ENCODE measurements around the gene MAB21L3.

MAB21L3 gene

DNA sequence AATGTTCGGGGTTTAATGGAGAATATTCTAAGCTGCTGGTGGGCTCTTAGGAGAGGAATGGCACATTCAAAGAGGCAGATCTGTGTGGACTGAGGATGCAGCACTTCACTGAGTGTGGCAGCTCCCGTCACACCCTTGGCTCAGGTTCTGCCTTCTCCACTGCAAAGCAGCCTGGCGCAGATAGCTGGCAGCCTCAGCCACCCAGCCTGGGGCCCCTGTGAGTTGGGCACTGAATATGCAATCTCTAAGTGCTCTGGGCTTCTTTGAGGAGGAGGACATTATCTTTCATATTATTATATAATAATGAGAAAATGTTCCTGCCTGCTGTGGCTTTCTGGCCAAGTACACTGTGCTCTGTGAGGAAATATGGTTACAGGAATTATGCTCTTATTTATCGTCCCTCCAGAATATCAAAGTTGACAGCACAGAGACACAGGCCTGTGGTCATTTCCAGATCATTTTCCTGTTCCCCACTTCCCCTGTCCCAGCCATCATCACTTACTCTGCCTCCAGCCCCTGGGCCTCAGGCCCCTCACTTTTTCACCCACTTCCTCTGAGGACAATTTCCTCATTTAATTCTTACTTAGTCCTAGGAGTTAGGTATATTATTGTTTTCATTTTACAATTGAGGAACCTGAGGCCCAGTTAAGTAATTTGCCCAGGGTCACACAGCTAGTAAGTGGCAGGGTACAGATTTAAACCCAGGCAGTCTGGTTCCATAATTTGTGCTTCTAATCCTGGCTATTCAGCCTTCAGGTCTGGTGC lies 53.6 kb downstream of the MAB21L3 start:
- DNase-seq (ENCODE audit: low read depth, low spot score): no peak

DNA sequence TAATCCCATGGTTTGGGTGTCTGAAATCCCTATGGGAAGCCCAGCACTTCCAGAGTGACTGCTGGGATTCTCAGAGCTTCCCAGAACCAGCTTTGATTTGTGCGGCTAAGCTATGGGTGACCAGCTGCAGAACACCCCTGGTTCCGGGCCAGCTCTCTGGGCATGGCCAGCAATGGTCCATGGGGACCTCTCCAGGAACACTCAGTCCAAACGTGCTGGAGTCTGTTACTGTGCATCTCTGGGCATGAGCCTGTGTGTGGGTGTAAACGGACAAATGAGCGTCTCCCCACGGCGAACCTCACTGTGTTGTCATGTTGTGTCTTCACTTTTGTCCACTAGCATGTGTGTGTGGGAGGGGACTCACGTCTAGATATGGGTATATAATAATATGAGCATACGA lies 54.4 kb downstream of the MAB21L3 start:
- DNase-seq (ENCODE audit: low read depth, low spot score): no peak

DNA sequence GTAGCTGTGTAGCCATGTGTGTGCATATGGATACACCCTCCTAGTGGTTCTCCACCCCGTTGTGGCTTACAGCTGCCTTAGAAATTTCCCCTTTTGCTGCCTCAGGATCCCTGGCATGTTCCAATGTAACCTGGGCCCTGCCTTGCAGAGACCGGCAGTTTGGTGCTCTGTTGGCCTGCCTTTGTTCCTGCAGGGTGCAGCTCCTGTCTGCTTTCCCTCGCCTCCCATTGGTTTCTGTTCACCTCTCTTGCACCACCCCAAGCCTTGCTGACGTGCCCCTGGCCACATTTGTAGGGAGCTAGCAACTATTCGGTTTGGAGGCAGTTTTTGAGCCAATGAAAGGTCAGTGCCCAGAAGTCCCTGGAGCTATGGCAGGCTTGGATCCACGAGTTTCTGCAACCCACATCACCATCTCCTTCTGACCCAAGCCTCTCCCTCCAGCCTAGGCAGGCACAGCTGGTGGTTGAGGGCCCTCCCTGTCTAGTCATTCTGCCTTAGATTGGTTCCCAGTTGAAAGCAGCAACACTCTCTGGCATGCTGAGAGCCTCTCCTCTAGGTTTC lies 54.9 kb downstream of the MAB21L3 start:
- no peak for DNase-seq (ENCODE audit: low read depth, low spot score)

GRCh38 chr1:116166655-116167054 lies 55.5 kb downstream of the MAB21L3 start:
- DNase-seq (ENCODE audit: low read depth, low spot score): no peak

GRCh38 chr1:116167625-116168276 lies 56.6 kb downstream of the MAB21L3 start:
- no peak for DNase-seq (ENCODE audit: low read depth, low spot score)

- peak; percentile 61 for DNase-seq (ENCODE audit: low read depth, low spot score)
These were observed 57.3 kb downstream of the MAB21L3 start for GRCh38 chr1:116168277-116169032.

DNA sequence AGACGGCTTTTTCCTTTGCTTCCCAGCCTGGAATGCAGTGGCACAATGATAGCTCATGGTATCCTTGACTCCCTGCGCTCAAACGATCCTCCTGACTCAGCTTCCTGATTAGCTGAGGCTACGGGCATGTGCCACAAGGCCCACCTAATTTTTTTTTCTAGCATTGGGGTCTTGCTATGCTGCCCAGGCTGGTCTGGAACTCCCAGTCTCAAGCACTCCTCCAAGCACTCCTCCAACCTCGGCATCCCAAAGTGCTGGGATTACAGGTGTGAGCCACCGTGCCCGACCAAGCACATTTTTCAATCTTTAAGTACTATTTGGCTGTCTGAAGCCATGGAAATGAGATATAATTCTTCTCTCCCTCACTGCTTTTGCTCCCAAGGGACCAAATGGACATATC lies 58.7 kb downstream of the MAB21L3 start:
- DNase-seq (ENCODE audit: low read depth, low spot score): no peak

- no peak for DNase-seq (ENCODE audit: low read depth, low spot score)
These were observed 59.8 kb downstream of the MAB21L3 start for GRCh38 chr1:116170721-116171589.

DNA sequence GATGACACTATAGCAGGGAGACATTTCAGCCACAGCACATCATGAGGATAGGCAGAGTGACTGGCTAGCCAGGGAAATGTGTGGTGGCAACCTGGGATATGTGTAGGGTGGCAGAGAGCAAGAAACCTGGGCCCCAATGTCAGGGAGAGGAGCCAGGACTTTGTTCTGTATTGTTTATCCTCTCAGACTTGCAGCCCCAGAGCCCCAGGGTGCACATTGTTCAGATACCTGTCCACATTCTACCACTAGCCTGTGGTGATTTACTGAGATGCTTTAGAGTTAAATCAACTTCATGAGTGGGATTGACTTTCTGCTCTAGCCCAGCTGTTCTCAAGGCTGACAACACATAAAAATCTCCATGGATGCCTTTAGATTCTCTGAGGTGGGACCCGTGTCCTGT lies 61.5 kb downstream of the MAB21L3 start:
- DNase-seq (ENCODE audit: low read depth, low spot score): no peak

- no peak for DNase-seq (ENCODE audit: low read depth, low spot score)
These were observed 64.4 kb downstream of the MAB21L3 start for GRCh38 chr1:116175611-116176010.

- no peak for DNase-seq (ENCODE audit: low read depth, low spot score)
These were observed 65.1 kb downstream of the MAB21L3 start for GRCh38 chr1:116176306-116176789.

GRCh38 chr1:116177861-116178260 lies 66.7 kb downstream of the MAB21L3 start:
- DNase-seq (ENCODE audit: low read depth, low spot score): no peak

GRCh38 chr1:116178837-116179236 lies 67.6 kb downstream of the MAB21L3 start:
- no peak for DNase-seq (ENCODE audit: low read depth, low spot score)

DNA sequence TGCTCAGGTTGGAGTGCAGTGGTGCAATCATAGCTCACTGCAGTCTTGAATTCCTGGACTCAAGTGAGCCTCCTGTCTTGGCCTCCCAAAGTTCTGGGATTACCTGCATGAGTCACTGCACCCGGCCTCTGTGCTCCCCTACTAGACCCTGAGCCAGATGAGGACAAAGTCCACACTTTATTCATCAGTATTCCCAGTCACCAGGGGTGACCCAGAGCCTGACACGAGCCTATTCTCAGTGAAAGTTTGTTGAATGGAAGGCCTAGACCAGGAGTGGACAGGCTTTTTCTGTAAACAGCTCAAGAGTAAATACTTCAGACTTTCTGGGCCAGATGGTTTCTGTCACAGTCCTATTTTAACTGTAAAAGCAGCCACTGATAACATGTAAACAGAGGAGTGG lies 68.2 kb downstream of the MAB21L3 start:
- no peak for DNase-seq (ENCODE audit: low read depth, low spot score)

DNA sequence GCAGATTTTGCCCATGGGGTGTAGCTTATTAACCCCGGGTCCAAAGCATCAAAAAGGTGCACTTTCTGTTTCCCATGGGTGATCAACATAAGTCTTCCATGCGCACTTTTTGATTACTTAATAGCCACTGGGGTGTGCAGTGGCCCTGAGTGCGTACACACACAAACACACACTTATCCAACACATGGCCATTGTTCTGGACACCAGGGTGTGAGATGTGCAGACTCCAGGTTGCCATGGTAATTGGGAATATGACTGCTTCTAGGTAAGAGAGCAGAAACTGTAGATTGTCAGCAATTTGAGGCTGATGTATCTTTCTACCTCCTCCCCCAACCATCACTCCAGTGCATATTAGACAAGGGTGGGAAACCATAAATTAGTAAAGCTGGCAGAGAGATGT lies 68.8 kb downstream of the MAB21L3 start:
- no peak for DNase-seq (ENCODE audit: low read depth, low spot score)

GRCh38 chr1:116182019-116182714 lies 71.0 kb downstream of the MAB21L3 start:
- no peak for DNase-seq (ENCODE audit: low read depth, low spot score)

All from activated CD4-positive, CD25-positive, alpha-beta regulatory T cell treated with anti-CD3 and anti-CD28 coated beads, Interleukin-2, amount 50 U/mL, for 16 hours (primary cell).